WTC11 (cell line): ENCODE measurements around the gene FOXL1. TPM values are rescaled to one million over a fixed set of nuclear protein-coding genes. Genes with fewer than 3 reads are reported as not detected.
A peak's percentile ranks its signal among the peaks of the same experiment; 100 is the strongest.

Source experiments
- ATAC-seq: fragments of 200-7000 bp; cut with Tn5 transposase; 2 replicates; pipeline ENCODE4 v1.10.0; 2021; ENCODE audit warnings: mild to moderate bottlenecking, moderate library complexity
- CTCF ChIA-PET: fragments of 300-600 bp; sonication (Branson Sonifier 250); formaldehyde crosslinking; loops from one replicate; lab custom pipeline; 2021; ENCODE audit warnings: antibody characterized with exemption; lab: Charles Lee
- POLR2A ChIA-PET: fragments of 350-600 bp; sonication (Branson Sonifier 250); formaldehyde crosslinking; loops from one replicate; lab custom pipeline; 2021; ENCODE audit warnings: antibody characterized with exemption; lab: Charles Lee
- DNase-seq: peaks from one replicate; pipeline ENCODE4 v3.0.0; 2021; ENCODE audit warnings: low spot score
- H3K27ac Mint-ChIP-seq: 2 replicates; pipeline ENCODE4 v1.8.0; 2021; ENCODE audit warnings: mixed read lengths
- H3K27me3 Mint-ChIP-seq: 2 replicates; pipeline ENCODE4 v1.8.0; 2021; ENCODE audit warnings: low read depth, mild to moderate bottlenecking, moderate library complexity, mixed read lengths
- H3K36me3 Mint-ChIP-seq: 2 replicates; pipeline ENCODE4 v1.8.0; 2021; ENCODE audit warnings: mixed read lengths
- H3K4me1 Mint-ChIP-seq: 2 replicates; pipeline ENCODE4 v1.8.0; 2022; ENCODE audit warnings: mixed read lengths
- H3K4me3 Mint-ChIP-seq: 2 replicates; pipeline ENCODE4 v1.8.0; 2021; ENCODE audit warnings: mild to moderate bottlenecking, moderate library complexity, mixed read lengths
- H3K9me3 Mint-ChIP-seq: 2 replicates; pipeline ENCODE4 v1.8.0; 2021; ENCODE audit warnings: mixed read lengths
- FOXP4 ChIP-seq: sonication (generic); formaldehyde crosslinking; IDR thresholded peaks from 2 replicates; pipeline ENCODE4 v1.8.0; 2022; ENCODE audit warnings: mild to moderate bottlenecking, missing genetic modification reagents
- KAT7 ChIP-seq: sonication (generic); formaldehyde crosslinking; IDR thresholded peaks from 2 replicates; pipeline ENCODE4 v1.8.1; 2023; ENCODE audit warnings: missing genetic modification reagents, mild to moderate bottlenecking, borderline replicate concordance
- NFE2L1 ChIP-seq: sonication (generic); formaldehyde crosslinking; IDR thresholded peaks from 2 replicates; pipeline ENCODE4 v1.8.1; 2023; ENCODE audit warnings: missing genetic modification reagents
- OVOL2 ChIP-seq: fragments of 250-450 bp; sonication (Bioruptor Pico); IDR thresholded peaks from 2 replicates; pipeline ENCODE4 v1.9.0; 2021; ENCODE audit warnings: mild to moderate bottlenecking, borderline replicate concordance
- PRDM15 ChIP-seq: sonication (generic); formaldehyde crosslinking; IDR thresholded peaks from 2 replicates; pipeline ENCODE4 v1.8.0; 2022; ENCODE audit warnings: missing genetic modification reagents
- PREB ChIP-seq: sonication (generic); formaldehyde crosslinking; IDR thresholded peaks from 2 replicates; pipeline ENCODE4 v1.8.1; 2022; ENCODE audit warnings: mild to moderate bottlenecking, missing genetic modification reagents, moderate library complexity, borderline replicate concordance
- TP53 ChIP-seq: sonication (generic); formaldehyde crosslinking; IDR thresholded peaks from 2 replicates; pipeline ENCODE4 v1.8.1; 2023; ENCODE audit warnings: mild to moderate bottlenecking, missing genetic modification reagents
- ZNF121 ChIP-seq: sonication (generic); formaldehyde crosslinking; IDR thresholded peaks from 2 replicates; pipeline ENCODE4 v1.8.0; 2023; ENCODE audit warnings: missing genetic modification reagents
- ZNF232 ChIP-seq: sonication (generic); formaldehyde crosslinking; IDR thresholded peaks from 2 replicates; pipeline ENCODE4 v1.8.0; 2022; ENCODE audit warnings: mild to moderate bottlenecking, missing genetic modification reagents
- ZNF423 ChIP-seq: fragments of 250-450 bp; sonication (Bioruptor Pico); IDR thresholded peaks from 2 replicates; pipeline ENCODE4 v2.1.2; 2022; ENCODE audit warnings: mild to moderate bottlenecking, moderate library complexity
- ZNF425 ChIP-seq: fragments of 250-450 bp; sonication (Bioruptor Pico); conservative IDR thresholded peaks from 2 replicates; pipeline ENCODE4 v1.9.0; 2021; ENCODE audit warnings: mild to moderate bottlenecking
- ZNF532 ChIP-seq: fragments of 250-450 bp; sonication (Bioruptor Pico); IDR thresholded peaks from 2 replicates; pipeline ENCODE4 v1.9.0; 2021; ENCODE audit warnings: mild to moderate bottlenecking, borderline replicate concordance
- total RNA-seq: library from RNA; stranded (reverse); gene quantifications from 3 replicates; pipeline ENCODE4 v1.2.3, GENCODE V29; 2021

Gene FOXL1
- total RNA-seq, 1 experiment from 2014 or later, result 0.33 TPM

GRCh38 chr16:86568677-86569623, 9.4 kb upstream of the FOXL1 start:
- DNase-seq, result no peak
- H3K4me1 Mint-ChIP-seq, result peaks cover 58% of the 10 kb centered on the region
- ChIA-PET POLR2A (no interaction called here), CTCF (interaction anchor here (0.6 to 2.9 kb wide), 2 partner anchors 192 to 305 kb away, joined by 3 to 7 read pairs; no protein-coding TSS in a partner anchor)
- H3K36me3 Mint-ChIP-seq, result no peaks in the 10 kb centered on the region
- peaks cover 94% of the 10 kb centered on the region for H3K27me3 Mint-ChIP-seq
- no peaks in the 10 kb centered on the region for H3K9me3 Mint-ChIP-seq
- no peak overlapping the region for H3K27ac Mint-ChIP-seq
- H3K4me3 Mint-ChIP-seq, result peak overlapping the region; percentile 61
- no peak for TF ChIP-seq PREB
- TF ChIP-seq ZNF425, result no peak
- TF ChIP-seq PRDM15, result no peak
- no peak for ATAC-seq

GRCh38 chr16:86569701-86570447, 8.5 kb upstream of the FOXL1 start:
- peaks cover 57% of the 10 kb centered on the region for H3K4me1 Mint-ChIP-seq
- POLR2A ChIA-PET, result no interaction called here
- H3K27me3 Mint-ChIP-seq, result peaks cover 94% of the 10 kb centered on the region
- CTCF ChIA-PET, result interaction anchor here (0.6 to 2.0 kb wide), 3 partner anchors 191 to 493 kb away, joined by 3 to 12 read pairs (median 6); no protein-coding TSS in a partner anchor
- TF ChIP-seq FOXP4 (no peak), ZNF532 (CRISPR knock-in tag) (no peak), ZNF232 (CRISPR knock-in tag) (no peak), KAT7 (no peak), TP53 (no peak), OVOL2 (no peak), ZNF423 (CRISPR knock-in tag) (no peak), NFE2L1 (CRISPR knock-in tag) (no peak), ZNF121 (CRISPR knock-in tag) (no peak)
- no peak overlapping the region for H3K4me3 Mint-ChIP-seq
- no peaks in the 10 kb centered on the region for H3K36me3 Mint-ChIP-seq
- H3K9me3 Mint-ChIP-seq, result no peaks in the 10 kb centered on the region
- DNase-seq (no peak), ATAC-seq (no peak)
- H3K27ac Mint-ChIP-seq, result no peak overlapping the region
